Measurements from ENCODE around the gene TLCD3B.
"Not testable (repeated sequence)": the region's sequence is repeated elsewhere in the genome, so short reads cannot be mapped to it uniquely, and the experiment has no call there.

TLCD3B gene

DNA sequence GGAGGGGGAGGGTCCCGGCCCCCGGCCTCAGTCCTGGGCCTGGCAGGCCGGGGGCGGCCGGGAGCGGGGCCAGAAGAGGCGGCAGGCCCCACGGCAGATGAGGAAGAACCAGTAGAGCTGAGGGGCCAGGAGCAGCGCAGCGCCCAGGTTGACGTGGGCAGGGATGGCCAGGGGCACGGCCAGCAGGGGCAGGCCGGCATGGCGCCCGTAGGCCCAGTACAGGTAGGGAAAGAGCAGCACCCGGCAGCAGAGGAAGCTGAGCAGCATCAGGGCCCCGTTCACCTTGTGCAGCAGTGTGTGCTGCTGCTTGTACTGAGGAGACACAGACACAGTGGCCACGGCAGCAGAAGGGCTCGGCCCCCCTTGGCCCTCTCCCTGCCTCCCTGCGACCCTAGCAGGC lies 5.9 kb downstream of the TLCD3B start:
- no peak for DNase-seq

- no peak for DNase-seq
These were observed 6.6 kb downstream of the TLCD3B start for GRCh38 chr16:30024451-30024850.

GRCh38 chr16:30023586-30023985 lies 7.5 kb downstream of the TLCD3B start:
- DNase-seq = no peak

DNA sequence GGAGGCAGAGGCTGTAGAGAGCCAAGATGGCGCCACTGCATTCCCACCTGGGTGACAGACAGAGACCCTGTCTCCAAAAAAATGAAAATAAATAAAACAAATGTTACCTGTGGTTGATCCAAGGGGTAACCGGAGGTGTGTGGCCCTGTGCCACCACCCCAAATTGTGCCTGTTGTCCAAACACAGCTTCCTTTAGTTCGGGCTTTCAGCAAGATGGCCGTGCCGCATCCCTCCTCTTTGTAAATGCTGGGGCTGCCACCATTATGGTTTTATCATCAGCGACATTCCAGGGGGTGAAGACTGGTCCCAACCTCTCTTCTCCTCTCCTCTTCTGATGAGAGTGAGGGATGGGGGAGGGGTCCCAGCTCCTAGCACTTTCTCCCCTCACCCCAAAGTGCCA lies 8.2 kb downstream of the TLCD3B start, which contains the start of gene C16orf92:
Gene C16orf92, plus strand, starts transcription at position 312 of the 400 bp plus-strand sequence. CDS start 143 bp downstream, outside the sequence.
- no peak for DNase-seq

DNA sequence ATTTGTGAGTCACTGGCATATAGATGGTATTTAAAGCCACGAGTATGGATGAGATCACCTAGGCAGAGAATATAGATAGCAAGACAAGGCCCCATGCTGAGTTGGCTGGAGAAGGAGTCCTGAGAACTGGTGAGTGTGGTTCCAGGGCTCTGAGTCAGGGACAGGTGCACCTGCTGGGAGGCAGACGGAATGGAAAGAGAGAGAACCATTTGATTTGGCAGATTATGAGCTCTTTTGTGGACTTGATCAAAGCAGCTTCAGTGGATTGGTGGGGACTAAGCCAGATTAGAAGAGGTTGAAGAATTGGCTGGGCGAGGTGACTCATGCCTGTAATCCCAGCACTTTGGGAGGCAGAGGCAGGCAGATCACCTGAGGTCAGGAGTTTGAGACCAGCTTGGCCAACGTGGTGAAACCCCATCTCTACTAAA lies 12.3 kb downstream of the TLCD3B start:
- no peak for DNase-seq

DNA sequence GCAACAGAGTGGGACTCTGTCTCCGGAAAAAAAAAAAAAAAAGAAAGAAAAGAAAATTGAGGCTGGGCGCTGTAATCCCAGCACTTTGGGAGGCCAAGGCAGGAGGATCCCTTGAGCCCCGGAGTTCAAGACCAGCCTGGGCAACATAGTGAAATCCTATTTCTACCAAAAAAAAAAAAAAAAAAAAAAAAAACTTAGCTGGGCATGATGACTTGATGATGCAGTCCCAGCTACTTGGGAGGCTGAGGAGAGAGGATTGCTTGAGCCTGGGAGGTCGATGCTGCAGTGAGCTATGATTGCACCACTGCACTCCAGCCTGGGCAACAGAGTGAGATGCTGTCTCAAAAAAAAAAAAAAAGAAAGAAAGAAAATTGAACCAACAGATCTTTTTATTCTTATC lies 13.1 kb downstream of the TLCD3B start:
- DNase-seq = not testable (repeated sequence)

DNA sequence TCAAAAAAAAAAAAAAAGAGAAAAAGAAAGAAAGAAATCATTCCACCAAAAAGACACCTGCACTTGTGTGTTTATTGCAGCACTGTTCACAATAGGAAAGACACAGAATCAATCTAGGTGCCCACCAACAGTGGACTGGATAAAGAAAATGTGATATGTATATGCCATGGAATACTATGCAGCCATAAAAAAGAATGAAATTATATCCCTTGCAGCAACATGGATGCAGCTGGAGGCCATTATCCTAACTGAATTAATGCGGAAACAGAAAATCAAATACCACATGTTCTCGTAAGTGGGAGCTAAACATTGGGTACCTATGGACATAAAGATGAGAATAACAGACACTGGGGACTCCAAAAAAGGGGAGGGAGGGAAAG lies 13.8 kb downstream of the TLCD3B start:
- no peak for DNase-seq

GRCh38 chr16:30016555-30017276 lies 14.4 kb downstream of the TLCD3B start:
- no peak for DNase-seq

- DNase-seq = not testable (repeated sequence)
These were observed 15.6 kb downstream of the TLCD3B start for GRCh38 chr16:30015450-30015849.

GRCh38 chr16:30012598-30012997 lies 18.5 kb downstream of the TLCD3B start:
- DNase-seq = not testable (repeated sequence)

DNA sequence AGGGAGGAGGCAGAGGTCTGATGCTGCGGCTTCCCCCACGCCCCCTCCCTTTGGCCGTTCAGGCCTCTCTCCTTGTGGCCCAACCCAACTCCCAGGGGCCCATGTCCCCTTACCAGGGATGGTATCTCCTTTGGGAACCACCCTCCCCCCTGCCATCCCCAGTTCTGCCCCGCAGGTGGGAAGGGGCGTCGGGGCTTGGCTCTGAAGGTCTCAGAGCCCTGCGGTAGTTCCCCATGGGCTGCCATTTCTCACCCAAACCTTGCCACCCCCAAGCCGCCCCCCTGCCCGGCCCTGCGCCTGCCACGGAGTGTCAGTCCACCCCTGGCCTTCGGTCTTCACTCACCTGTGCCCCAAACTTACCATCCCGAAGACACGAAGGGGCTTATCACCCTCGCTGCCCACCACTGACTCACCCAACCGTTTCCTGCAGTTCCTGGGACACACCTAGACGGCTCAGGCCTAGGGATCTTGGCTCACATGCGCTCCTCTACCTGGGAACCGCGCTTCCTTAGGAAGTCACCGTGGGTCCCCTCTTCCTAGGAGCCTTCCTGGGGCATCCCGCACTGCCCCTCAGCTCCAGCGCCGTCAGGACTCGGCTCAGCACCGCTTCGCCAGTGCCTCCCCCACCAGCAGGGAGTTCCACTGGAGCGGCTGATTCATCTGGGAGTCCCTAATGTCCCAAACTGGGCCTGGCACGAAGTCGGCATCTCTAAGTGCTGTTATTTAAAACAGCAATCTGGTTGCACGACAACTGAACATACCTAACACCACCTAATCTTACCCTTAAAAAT lies 19.2 kb downstream of the TLCD3B start:
- DNase-seq = no peak

DNA sequence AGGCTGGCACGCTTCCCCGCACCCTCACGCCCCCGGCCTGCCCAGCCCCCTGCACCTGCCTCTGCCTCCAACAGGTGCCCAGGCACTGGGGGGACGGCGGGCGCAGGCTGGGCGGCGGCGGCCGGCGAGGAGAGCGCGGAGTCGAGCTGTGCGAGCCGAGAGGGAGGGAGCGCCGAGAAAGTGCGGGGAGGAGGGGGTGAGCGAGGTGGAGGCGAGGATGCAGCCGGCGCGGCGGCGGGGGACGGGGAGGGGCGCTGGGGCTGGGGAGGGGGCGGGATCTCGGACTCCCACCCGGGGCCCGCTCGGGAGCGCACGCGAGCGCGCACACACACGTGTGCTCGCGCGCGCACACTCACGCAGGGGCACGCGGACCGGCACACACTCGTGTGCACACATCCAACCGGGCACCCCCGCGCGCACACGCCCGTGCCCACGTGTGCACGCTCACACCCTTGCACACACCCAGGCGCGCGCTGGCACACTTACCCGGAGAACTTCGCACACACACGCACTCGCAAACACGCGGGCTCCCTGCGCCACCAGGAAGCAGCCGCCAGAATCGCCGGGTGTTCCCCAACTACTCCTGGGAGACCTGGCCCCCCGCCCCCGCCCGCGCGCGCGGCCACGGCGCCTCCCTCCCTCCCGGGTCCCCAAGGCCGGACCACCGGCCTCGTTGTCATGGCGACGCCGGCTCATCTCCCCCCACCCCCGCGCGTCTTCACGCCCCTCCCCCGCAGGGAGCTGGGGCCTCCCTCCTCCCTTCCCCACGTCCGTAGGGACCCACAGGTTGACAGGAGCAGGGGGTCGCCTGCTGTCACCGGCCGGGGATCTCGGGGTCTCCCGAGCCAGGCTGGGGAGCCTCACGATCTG lies 20.0 kb downstream of the TLCD3B start, which contains the start of gene DOC2A:
Gene DOC2A, minus strand, starts transcription at position 184 of the 870 bp plus-strand sequence. CDS start 805 bp downstream, outside the sequence.
- peak; percentile 16 for DNase-seq

GRCh38 chr16:30009990-30010843 lies 20.9 kb downstream of the TLCD3B start:
- DNase-seq = no peak

DNA sequence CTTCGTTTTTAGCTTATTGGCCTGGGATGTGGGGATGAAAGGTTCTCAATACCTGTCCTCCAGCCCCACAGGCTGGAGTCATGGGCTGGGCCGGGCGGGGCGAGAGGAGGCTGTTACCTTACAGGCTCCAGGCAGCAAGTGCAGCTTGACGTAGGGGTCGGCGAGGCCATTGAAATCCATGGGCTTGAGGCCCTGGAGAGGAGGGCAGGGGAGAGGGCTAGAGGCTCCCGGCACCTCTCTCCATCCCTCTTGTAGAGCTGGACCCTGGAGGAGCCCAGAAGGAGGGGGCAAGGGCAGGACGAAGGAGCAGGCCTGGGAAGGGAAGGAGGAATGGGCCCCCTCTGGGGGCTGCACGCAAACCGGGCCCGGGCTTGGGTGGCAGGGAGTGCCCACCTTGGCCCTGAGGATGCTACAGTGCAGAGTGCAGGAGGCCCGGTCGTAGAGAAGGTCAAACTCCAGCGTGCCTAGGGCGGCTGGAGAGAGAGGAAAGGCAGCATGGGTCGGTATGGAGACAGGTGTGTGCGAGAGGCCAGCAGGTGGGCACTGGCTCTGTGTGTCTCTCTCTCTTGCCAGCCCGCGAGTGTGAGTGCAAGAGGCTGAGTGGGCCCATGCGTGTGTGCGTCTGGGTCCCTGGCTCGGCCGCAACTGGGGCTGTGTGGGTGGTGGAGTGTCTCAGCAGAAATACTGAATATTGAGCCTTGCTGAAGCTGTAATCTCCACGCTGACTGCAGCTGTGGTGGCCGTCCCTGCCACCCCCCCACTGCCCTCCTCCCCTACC lies 21.8 kb downstream of the TLCD3B start:
- no peak for DNase-seq

GRCh38 chr16:30007378-30007895 lies 23.6 kb downstream of the TLCD3B start:
- no peak for DNase-seq

DNA sequence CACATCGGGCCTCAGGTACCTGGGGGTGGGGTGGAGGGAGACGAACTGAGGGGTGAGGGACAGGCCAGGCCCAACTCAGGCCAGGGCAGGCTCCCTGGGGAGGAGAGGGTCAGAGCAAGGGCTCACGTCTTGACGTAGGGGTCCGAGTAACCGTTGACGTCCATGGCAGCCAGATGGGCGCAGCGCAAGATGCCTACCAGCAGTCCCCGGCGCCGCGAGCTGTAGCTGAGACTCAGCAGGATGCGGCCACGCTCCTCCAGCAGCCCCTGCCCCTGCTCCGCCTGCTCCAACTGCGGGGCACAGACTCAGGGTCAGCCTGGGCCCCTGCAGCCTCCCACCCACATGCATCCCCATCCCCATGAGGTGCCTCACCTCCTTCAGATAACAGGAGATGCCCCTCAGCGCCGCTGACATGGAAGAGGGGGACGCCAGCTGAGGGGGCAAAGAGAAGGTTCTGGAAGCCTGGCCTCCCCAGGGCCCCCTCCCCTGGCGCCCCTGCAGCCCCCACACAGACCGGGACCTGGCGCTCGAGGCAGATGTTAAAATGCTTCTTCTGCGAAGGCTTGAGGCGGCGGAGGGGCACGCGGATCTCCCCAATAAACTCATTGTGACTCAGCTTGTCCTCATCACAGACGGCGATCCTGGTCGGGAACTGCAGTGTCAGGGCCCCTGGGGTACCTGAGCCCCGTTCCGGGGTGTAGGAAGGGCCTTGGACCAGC lies 24.3 kb downstream of the TLCD3B start:
- DNase-seq = no peak

DNA sequence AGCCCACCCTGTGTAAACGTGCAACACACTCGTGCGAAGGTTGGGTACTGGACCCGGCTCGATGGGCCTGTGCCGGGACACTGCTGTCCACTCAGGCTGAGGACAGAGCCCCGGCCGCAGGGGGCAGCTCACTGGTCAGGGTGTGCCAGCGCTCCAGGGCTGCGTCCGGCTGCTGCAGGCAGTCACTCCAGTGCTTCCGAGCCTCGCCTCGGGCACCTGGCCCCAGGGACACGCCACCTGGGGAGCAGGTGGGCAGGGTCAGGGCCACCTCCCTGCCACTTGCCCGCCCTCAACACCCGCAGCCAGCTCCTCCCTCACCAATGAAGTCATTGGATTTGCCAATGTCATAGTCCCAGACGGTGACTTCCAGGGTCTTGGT lies 25.0 kb downstream of the TLCD3B start:
- DNase-seq = no peak

DNA sequence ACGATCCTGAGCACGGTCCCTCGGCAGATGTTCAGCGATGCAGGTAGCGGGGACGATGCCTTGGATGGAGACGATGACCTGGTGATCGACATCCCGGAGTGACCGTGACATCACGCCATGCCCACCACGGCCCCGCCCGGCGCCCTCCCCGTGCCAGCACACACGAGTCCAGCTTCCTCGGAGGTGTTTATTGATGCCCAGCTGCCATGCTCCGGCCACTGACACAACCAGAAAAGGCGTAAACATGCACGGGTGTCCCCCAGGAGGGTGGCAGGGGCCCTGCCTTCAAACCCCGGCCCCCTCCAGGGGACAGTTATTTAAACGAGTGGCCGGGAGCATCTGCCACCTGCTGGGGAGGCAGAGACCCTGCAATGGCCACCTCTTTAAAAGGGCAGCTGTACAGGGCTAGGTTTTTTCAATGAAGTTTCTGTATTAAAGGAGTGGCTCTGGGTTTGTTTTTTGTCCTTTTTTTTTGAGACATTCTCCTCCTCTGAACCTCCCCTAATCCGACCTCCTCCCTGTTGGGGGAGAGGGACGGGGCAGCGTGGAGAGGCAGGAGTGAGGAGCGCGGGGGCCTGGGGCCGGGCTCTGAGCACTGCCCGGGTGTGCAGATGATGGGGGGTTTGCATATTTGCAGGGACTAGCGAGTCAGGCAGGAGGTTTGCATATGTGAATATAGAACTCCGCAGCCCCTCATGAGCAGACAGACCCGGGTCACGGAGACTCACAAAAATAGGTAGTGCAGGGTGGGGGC lies 25.6 kb downstream of the TLCD3B start:
- peak; percentile 38 for DNase-seq

GRCh38 chr16:30004811-30005242 lies 26.2 kb downstream of the TLCD3B start:
- DNase-seq = no peak

- no peak for DNase-seq
These were observed 26.7 kb downstream of the TLCD3B start for GRCh38 chr16:30004424-30004776.

Measured in CD4-positive, alpha-beta T cell treated with Interferon gamma for 1 hour (primary cell).